H1 (cell line): Measurements from ENCODE around the gene CD276. TPM values are rescaled to one million over a fixed set of nuclear protein-coding genes. Genes with fewer than 3 reads are reported as not detected.

Experiments
- polyA plus RNA-seq, 7 experiments: library from polyadenylated mRNA; depleted of rRNA in 3 of 7; stranded (reverse) in 5 of 7; unstranded in 2 of 7; fragments of >200 nt in 5 of 7; fragments of 200-250 nt in 2 of 7; gene quantifications; 1 replicate in 5 of 7; 2 replicates in 1 of 7; 4 replicates in 1 of 7; pipeline versions ENCODE4 v1.2.1 to v1.2.3, GENCODE V29; 2011 to 2013; ENCODE audit warnings: missing spikeins in 2 of 7, mixed read lengths in 2 of 7
- total RNA-seq: library from RNA; stranded (reverse); fragmentation: NEBNext Ultra II Directional; extraction: Animal tissue kit (Norgen Biotek cat#: 25700); gene quantifications from 2 replicates; pipeline ENCODE4 v1.2.1, GENCODE V29; 2021

The CD276 gene
- total and polyA plus RNA-seq, 2 of the 8 experiments (the other 6 are each of a cell fraction or from before 2014, with no cell fraction given), result 156 to 158 TPM

Other genes starting within 250 kb of the CD276 start
- gene REC114, start 241.2 kb upstream of the CD276 start, total RNA-seq, result not detected in 2 replicates
- gene REC114, start 241.2 kb upstream of the CD276 start, polyA plus RNA-seq (2011; rRNA removed), result 0.12 TPM in 1 of 2 replicates, not detected in the other
- 113 TPM in 2 replicates for gene NPTN, start 51.0 kb upstream of the CD276 start, total RNA-seq
- 59.7 and 67.0 TPM in 2 replicates for gene NPTN, start 51.0 kb upstream of the CD276 start, polyA plus RNA-seq (2011; rRNA removed)
- gene INSYN1, start 69.0 kb downstream of the CD276 start, total RNA-seq, result 10.2 and 13.1 TPM in 2 replicates
- 7.2 and 11.6 TPM in 2 replicates for gene INSYN1, start 69.0 kb downstream of the CD276 start, polyA plus RNA-seq (2011; rRNA removed)
- gene TBC1D21, start 189.2 kb downstream of the CD276 start, total RNA-seq, result not detected in 2 replicates
- gene TBC1D21, start 189.2 kb downstream of the CD276 start, polyA plus RNA-seq (2011; rRNA removed), result not detected in 2 replicates
- gene LOXL1, start 242.1 kb downstream of the CD276 start, total RNA-seq, result 8.1 and 9.3 TPM in 2 replicates
- gene LOXL1, start 242.1 kb downstream of the CD276 start, polyA plus RNA-seq (2011; rRNA removed), result 14.4 and 22.7 TPM in 2 replicates